Activated T-cell treated with anti-CD3 and anti-CD28 coated beads for 1 hour (primary cell): ENCODE measurements around the gene SEC24A.
"Not testable (repeated sequence)": the region's sequence is repeated elsewhere in the genome, so short reads cannot be mapped to it uniquely, and the experiment has no call there.

Experiments
- DNase-seq: peaks from one replicate; pipeline ENCODE4 v3.0.0-alpha.2; 2020; ENCODE audit warnings: low read depth

Gene SEC24A

GRCh38 chr5:134650660-134651059 is 2.1 kb downstream of the SEC24A start:
- DNase-seq: not testable (repeated sequence)

DNA sequence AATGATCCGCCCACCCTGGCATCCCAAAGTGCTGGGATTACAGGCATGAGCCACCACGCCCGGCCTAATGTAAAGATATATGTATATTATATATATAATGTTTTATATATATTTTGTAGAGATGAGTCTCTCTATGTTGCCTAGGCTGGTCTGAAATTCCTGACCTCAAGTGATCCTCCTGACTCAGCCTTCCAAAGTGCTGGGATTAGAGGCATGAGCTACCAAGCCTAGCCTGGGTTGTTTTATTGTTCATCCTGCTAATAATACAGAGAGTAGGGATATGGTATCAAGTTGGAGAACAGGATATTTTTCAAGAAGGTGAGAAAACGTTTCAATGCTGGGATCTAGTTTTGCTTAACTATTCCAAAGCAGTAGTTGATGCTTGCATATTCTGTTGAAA is 2.9 kb downstream of the SEC24A start:
- DNase-seq: no peak

- DNase-seq: no peak
Measured at GRCh38 chr5:134656690-134657089, 8.1 kb downstream of the SEC24A start.

DNA sequence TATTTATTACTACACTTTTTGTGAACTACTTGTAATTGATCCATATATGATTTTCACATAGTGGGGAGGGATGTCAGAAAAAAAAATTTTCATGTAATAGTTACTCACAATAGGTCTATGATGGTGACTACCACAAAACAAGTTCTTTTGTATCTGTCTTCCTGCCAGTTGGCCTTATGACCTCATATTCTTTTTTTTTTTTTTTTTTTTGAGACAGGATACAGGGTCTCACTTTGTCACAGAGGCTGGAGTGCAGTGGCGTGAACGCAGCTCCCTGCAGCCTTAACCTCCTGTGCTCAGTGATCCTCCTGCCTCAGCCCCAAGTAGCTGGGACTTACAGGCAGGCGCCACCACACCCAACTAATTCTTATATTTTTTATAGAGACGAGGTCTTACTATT is 10.9 kb downstream of the SEC24A start:
- DNase-seq: no peak

GRCh38 chr5:134659922-134660321 is 11.3 kb downstream of the SEC24A start:
- DNase-seq: no peak

DNA sequence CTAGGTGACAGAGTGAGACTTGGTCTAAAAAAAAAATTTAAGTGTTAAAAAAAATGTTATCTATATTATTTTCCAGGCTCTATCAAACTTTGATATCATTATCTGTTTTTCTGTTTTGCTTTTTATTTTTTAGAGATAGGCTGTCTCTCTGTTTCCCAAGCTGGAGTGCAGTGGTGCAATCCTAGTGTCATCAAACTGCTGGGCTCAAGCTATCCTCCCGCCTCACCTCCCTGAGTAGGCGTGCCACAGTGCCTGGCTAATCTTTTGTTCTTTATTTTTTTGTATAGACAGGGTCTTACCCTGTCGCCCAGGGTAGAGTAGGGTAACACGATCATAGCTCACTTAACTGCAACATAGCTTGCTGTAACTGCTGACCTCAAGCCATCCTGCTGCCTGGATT is 14.4 kb downstream of the SEC24A start:
- DNase-seq: no peak

GRCh38 chr5:134664448-134664847 is 15.9 kb downstream of the SEC24A start:
- DNase-seq: no peak

- DNase-seq: not testable (repeated sequence)
Measured at GRCh38 chr5:134673546-134673945, 25.0 kb downstream of the SEC24A start.

DNA sequence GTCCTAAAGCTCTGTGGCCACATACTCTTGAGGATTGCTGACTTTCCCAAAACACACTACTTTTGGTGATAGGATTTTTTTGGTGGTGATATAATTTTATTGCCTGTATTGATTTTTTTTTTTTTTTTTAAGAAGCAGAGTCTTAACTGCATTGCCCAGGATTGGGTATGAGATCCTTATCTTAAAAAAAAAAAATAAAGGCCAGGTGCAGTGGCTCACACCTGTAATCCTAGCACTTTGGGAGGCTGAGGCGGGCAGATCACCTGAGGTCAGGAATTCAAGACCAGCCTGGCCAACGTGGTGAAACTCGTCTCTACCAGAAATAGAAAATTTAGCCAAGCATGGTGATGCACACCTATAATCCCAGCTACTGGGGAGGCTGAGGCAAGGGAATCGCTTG is 28.8 kb downstream of the SEC24A start:
- not testable (repeated sequence) for DNase-seq

DNA sequence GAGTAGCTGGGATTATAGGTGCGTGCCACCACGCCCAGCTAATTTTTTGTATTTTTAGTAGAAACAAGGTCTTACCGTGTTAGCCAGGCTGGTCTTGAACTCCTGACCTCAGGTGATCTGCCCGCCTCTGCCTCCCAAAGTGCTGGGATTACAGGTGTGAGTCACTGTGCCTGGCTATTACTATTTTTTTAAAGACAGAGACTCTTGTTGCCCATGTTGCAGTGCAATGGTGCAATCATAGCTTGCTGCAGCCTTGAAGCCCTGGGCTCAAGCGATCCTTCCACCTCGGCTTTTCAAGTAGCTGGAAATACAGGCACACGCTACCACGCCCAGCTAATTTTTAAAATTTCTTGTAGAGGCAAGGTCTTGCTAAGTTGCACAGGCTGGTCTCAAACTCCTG is 41.6 kb downstream of the SEC24A start:
- DNase-seq: not testable (repeated sequence)

- DNase-seq: no peak
Measured at GRCh38 chr5:134692722-134693121, 44.1 kb downstream of the SEC24A start.

DNA sequence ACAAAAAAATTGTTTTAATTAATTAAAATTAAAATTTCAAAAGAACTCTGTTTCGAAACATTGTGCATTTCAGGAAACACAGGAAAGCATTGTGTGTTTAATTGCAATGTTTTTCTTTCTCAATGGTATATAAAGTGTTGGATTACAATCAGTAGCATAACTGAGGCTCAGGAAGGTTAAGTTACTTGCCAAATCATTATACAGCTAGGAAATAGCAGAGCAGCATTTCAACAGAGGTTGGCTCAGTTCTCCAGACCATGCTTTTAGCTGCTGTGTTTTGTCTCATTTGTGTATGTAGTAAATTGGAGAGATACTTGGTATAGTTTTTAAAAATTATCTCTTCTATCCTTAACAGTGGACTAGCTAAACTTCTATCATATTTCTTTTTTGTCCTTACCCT is 59.7 kb downstream of the SEC24A start:
- no peak for DNase-seq

GRCh38 chr5:134714120-134714519 is 65.5 kb downstream of the SEC24A start:
- DNase-seq: no peak

DNA sequence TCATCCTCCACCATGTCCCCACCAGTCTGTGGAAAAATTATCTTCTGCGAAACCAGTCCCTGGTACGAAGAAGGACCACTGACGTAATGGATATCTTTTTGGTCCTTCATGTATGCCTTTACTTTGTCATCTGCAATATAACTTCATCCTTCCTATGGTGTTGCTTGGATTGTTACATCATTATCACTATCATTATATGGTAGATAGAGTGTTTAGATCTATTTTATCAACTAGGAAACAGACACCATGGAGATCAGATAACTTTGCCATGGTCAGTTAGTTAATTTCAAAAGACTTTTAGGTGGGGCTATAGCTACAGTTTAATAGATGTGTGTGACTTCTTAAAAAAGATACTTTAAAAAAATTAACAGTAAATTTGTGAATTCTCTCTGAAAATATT is 66.0 kb downstream of the SEC24A start:
- no peak for DNase-seq

DNA sequence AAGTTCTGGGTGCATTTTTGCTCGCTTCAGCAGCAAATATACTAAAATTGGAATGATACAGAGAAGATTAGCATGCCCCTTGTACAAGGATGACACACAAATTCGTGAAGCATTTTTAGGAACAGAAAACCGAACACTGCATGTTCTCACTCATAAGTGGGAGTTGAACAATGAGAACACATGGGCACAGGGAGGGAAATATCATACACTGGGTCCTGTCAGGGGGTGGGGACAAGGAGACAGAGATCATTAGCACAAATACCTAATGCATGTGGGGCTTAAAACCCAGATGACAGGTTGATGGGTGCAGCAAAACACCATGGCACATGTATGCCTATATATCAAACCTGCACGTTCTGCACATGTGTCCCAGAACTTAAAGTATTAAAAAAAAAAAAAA is 66.9 kb downstream of the SEC24A start:
- not testable (repeated sequence) for DNase-seq

GRCh38 chr5:134724872-134725271 is 76.3 kb downstream of the SEC24A start:
- DNase-seq: no peak

GRCh38 chr5:134732819-134733218 is 84.2 kb downstream of the SEC24A start:
- no peak for DNase-seq

DNA sequence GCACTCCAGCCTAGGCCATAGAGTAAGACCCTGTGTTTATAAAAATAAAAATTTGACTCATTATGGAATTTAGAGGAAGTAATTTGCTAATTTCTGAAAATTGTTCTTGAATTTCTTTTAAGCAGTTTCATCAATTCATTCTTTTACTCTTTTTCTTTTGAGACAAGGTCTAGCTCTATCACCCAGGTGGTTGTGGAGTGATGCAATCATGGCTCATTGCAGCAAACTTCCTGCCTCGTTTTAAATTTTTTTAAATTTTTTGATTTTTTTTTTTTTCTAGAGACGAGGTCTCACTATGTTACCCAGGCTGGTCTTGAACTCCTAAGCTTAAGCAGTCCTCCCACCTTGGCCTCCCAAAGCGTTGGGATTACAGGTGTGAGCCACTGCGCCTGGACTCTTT is 86.7 kb downstream of the SEC24A start:
- DNase-seq: no peak

- no peak for DNase-seq
Measured at GRCh38 chr5:134736173-134736812, 87.7 kb downstream of the SEC24A start.

GRCh38 chr5:134738133-134738962 is 89.8 kb downstream of the SEC24A start, which contains the start of gene CAMLG:
CAMLG (plus strand) TSS chr5:134738548; CDS start chr5:134738621, 73 bp downstream.
- DNase-seq: peak; percentile 94

DNA sequence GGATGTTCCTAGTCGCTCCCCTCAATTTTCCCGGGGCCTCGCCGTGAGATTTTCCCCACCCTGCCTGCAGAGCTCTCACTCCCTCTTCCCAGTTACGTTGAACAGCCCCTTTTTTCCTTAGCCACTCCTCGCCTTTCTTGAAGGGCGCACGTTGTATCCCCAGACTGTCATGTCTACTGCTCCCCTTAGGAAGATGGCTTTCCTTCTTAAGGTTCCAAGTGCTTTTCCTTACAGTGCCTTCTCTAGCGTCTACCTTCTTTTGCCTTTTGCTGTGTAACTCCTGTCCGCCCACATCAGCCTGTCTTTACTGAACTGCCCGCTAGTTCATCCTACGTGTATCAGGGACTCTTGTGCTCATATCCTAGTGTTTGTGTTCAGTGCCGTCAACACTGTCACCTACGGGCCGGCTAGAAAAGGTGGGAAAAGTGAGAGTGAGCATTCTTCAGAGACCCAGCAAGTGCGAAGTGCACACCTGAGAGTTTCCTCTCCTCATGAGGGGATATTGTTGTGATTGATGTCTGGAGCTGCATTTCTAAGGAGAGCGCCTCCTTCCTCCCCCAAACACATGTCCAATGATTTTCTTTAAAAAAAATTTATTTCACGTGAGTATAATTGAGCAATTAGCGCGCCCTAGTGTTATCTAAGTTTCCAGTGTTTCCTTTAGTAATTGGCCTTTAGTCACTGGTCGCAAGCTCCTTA is 90.5 kb downstream of the SEC24A start:
- DNase-seq: no peak

DNA sequence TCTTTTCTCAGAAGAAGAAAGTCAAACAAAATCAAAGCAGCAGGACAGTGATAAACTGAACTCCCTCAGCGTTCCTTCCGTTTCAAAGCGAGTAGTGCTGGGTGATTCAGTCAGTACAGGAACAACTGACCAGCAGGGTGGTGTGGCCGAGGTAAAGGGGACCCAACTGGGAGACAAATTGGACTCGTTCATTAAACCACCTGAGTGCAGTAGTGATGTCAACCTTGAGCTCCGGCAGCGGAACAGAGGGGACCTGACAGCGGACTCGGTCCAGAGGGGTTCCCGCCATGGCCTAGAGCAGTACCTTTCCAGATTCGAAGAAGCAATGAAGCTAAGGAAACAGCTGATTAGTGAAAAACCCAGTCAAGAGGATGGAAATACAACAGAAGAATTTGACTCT is 92.5 kb downstream of the SEC24A start:
- DNase-seq: no peak

DNA sequence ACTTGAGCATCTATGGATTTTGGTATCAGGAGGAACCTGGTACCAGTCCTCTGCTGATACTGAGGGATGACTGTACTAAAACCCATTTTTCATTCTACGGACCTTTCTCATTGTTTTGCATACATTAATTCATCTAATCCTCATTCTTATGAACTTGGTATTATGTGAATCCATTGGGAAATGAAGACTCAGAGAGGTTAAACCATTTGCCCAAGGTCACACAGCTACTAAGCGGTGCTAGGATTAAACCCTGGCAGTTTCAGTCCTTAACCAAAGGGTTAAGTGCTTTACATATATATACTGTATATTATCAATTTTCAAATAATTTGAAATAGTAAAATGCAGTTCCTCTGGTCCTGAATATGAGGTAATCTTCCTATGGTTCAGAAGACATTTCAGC is 93.5 kb downstream of the SEC24A start:
- DNase-seq: no peak
